K562 (cell line): ENCODE data around the gene CIB2. TPM values are rescaled to one million over a fixed set of nuclear protein-coding genes. Genes with fewer than 3 reads are reported as not detected.

ENCODE experiments used
- ATAC-seq: fragments of 200-7000 bp; cut with Tn5 transposase; 3 replicates; pipeline ENCODE4 v1.9.1; 2020; ENCODE audit warnings: moderate library complexity
- BruUV-seq: library from RNA; stranded (reverse); fragments of 400-500 nt; replicated peaks from 2 replicates; lab custom pipeline; 2021; lab: Mats Ljungman, UMichigan
- CTCF ChIA-PET: fragments of 300-600 bp; formaldehyde crosslinking; extraction: SDS; loops from one replicate; lab custom pipeline; 2021; ENCODE audit warnings: low intra/inter-chr PET ratio; lab: Yijun Ruan, JAX
- POLR2A ChIA-PET: fragments of 300-600, 350-650 bp; sonication (Branson Sonifier 250); formaldehyde crosslinking; extraction: SDS; loops from one replicate; lab custom pipeline; 2021; ENCODE audit warnings: antibody characterized with exemption, inconsistent platforms; lab: Yijun Ruan, JAX
- DNase-seq, 4 experiments: peaks; one replicate each; pipeline versions ENCODE4 v3.0.0 to v3.0.0-alpha.2; 2011 to 2018; ENCODE audit warnings: low spot score in 3 of 4, mixed read lengths in 3 of 4; ENCODE audit errors: extremely low read depth in 1 of 4
- FAIRE-seq: peaks from 2 replicates; lab custom pipeline; 2011; peaks lifted over from hg19 to GRCh38; lab: Jason Lieb, UNC
- H2AFZ ChIP-seq: 2 replicates; pipeline ENCODE4 v1.6.0; 2011; ENCODE audit warnings: low read depth, low read length, control low read depth, inconsistent platforms
- H3K27ac ChIP-seq: fragments of 200-600 bp; 3 replicates; pipeline ENCODE4 v1.8.0; 2011; ENCODE audit warnings: low read depth, mild to moderate bottlenecking, control low read depth, inconsistent platforms, low read length, moderate library complexity, mixed read lengths; ENCODE audit errors: extremely low read depth
- H3K27me3 ChIP-seq, 2 experiments: fragments of 300-600 bp in 1 of 2; 2 replicates in 1 of 2; 3 replicates in 1 of 2; pipeline versions ENCODE4 v1.6.0 to v1.8.0; 2011; ENCODE audit warnings: inconsistent platforms in 2 of 2, low read length in 2 of 2, mild to moderate bottlenecking in 1 of 2, mixed read lengths in 1 of 2, moderate library complexity in 1 of 2; ENCODE audit not compliant: control insufficient read depth in 2 of 2, insufficient read depth in 2 of 2
- H3K36me3 ChIP-seq: fragments of 300-600 bp; 3 replicates; pipeline ENCODE4 v1.8.0; 2011; ENCODE audit warnings: mild to moderate bottlenecking, low read length, inconsistent platforms; ENCODE audit not compliant: control insufficient read depth, insufficient read depth
- H3K4me1 ChIP-seq, 2 experiments: fragments of 200-600 bp in 1 of 2; replicated peaks in 1 of 2; 2 replicates in 1 of 2; 3 replicates in 1 of 2; pipeline versions ENCODE4 v1.5.1 to v1.8.0; 2011; ENCODE audit warnings: inconsistent platforms in 2 of 2, low read length in 2 of 2, mild to moderate bottlenecking in 1 of 2, mixed read lengths in 1 of 2, moderate library complexity in 1 of 2; ENCODE audit not compliant: control insufficient read depth in 2 of 2, insufficient read depth in 2 of 2
- H3K4me2 ChIP-seq: 2 replicates; pipeline ENCODE4 v1.6.1; 2011; ENCODE audit warnings: low read length, control low read depth, inconsistent platforms, mixed read lengths; ENCODE audit not compliant: insufficient read depth
- H3K4me3 ChIP-seq: fragments of 200-600 bp; sonication (generic), shearing (Covaris generic); 2 replicates; pipeline ENCODE4 v1.5.1; 2016; ENCODE audit warnings: control low read depth, inconsistent platforms
- H3K79me2 ChIP-seq: fragments of 200-600 bp; 3 replicates; pipeline ENCODE4 v1.8.0; 2011; ENCODE audit warnings: low read length, inconsistent platforms; ENCODE audit not compliant: control insufficient read depth, insufficient read depth
- H3K9ac ChIP-seq, 2 experiments: 2 replicates each; pipeline versions ENCODE4 v1.6.0 to v1.6.1; 2011; ENCODE audit warnings: low read depth in 2 of 2, low read length in 2 of 2, control low read depth in 1 of 2, inconsistent platforms in 1 of 2, mild to moderate bottlenecking in 1 of 2, mixed read lengths in 1 of 2; ENCODE audit not compliant: insufficient read depth in 1 of 2
- H3K9me1 ChIP-seq: one replicate; pipeline ENCODE4 v1.6.0; 2011; ENCODE audit warnings: inconsistent platforms, mild to moderate bottlenecking, low read length, moderate library complexity; ENCODE audit not compliant: control insufficient read depth, insufficient read depth
- H3K9me3 ChIP-seq: replicated peaks from 2 replicates; pipeline ENCODE4 v1.5.1; 2011; ENCODE audit warnings: low read depth, low read length, inconsistent platforms; ENCODE audit not compliant: control insufficient read depth, insufficient read depth
- H4K20me1 ChIP-seq: replicated peaks from 2 replicates; pipeline ENCODE4 v1.6.1; 2011; ENCODE audit warnings: low read length, inconsistent platforms, mixed read lengths; ENCODE audit not compliant: control insufficient read depth, insufficient read depth
- BMI1 ChIP-seq: fragments of 150-350 bp; IDR thresholded peaks from 2 replicates; pipeline ENCODE4 v1.6.1; 2014; ENCODE audit warnings: low read length
- CBFB ChIP-seq: sonication (generic); formaldehyde crosslinking; IDR thresholded peaks from 2 replicates; pipeline ENCODE4 v1.4.0; 2020; ENCODE audit warnings: mild to moderate bottlenecking, missing genetic modification reagents
- CHD4 ChIP-seq: fragments of 200-600 bp; sonication (generic); IDR thresholded peaks from 3 replicates; pipeline ENCODE4 v1.6.1; 2012; ENCODE audit warnings: low read depth, mild to moderate bottlenecking, mixed read lengths, low read length, inconsistent platforms; ENCODE audit not compliant: insufficient read depth, insufficient replicate concordance, poor library complexity, severe bottlenecking
- COPS2 ChIP-seq: fragments of 450-650 bp; conservative IDR thresholded peaks from 2 replicates; pipeline ENCODE4 v1.6.1; 2016; ENCODE audit warnings: mild to moderate bottlenecking, moderate library complexity
- HBP1 ChIP-seq: fragments of 450-650 bp; formaldehyde crosslinking; IDR thresholded peaks from 2 replicates; pipeline ENCODE4 v1.4.0; 2022; ENCODE audit warnings: missing genetic modification characterization
- HEY1 ChIP-seq: fragments of 250-450 bp; sonication (Bioruptor Pico); IDR thresholded peaks from 2 replicates; pipeline ENCODE4 v1.5.0; 2020; ENCODE audit warnings: mild to moderate bottlenecking, moderate library complexity, borderline replicate concordance
- MLLT1 ChIP-seq, 2 experiments: fragments of 450-650 bp; IDR thresholded peaks; 2 replicates each; pipeline ENCODE4 v1.6.1; 2016
- TEAD2 ChIP-seq: fragments of 450-650 bp; IDR thresholded peaks from 2 replicates; pipeline ENCODE4 v1.6.1; 2016; ENCODE audit warnings: missing genetic modification characterization, control low read depth, missing compliant biosample characterization
- TFAM ChIP-seq: fragments of 250-450 bp; sonication (Bioruptor Pico); conservative IDR thresholded peaks from 2 replicates; pipeline ENCODE4 v1.5.0; 2021; ENCODE audit warnings: mild to moderate bottlenecking, moderate library complexity
- UBTF ChIP-seq, 2 experiments: IDR thresholded peaks; 2 replicates each; pipeline ENCODE4 v1.6.1; 2012; ENCODE audit warnings: improper control_type of control experiment in 2 of 2, low read depth in 2 of 2, low read length in 2 of 2, borderline replicate concordance in 1 of 2
- ZNF511 ChIP-seq: sonication (generic); formaldehyde crosslinking; IDR thresholded peaks from 2 replicates; pipeline ENCODE4 v1.8.0; 2022; ENCODE audit warnings: mild to moderate bottlenecking, missing genetic modification reagents
- ZNF589 ChIP-seq: fragments of 200-800 bp; sonication (Bioruptor generic); IDR thresholded peaks from 2 replicates; pipeline ENCODE4 v1.6.1; 2016; ENCODE audit warnings: low read depth, missing genetic modification characterization, missing compliant biosample characterization
- ZNF778 ChIP-seq: fragments of 450-650 bp; formaldehyde crosslinking; IDR thresholded peaks from 2 replicates; pipeline ENCODE4 v1.4.0; 2020; ENCODE audit warnings: mild to moderate bottlenecking, moderate library complexity
- WGBS: fragments of 100-300 bp; shearing (Covaris generic); methylation state at CpG from one replicate; pipeline ENCODE4 v1.1.6; 2016; ENCODE audit warnings: low coverage, mixed read lengths; ENCODE audit not compliant: insufficient coverage; ENCODE audit errors: missing lambda C conversion rate; 5-methylcytosine and 5-hydroxymethylcytosine counted together
- in situ Hi-C: fragments of 300-500 bp; cut with MboI; formaldehyde crosslinking; loops from 4 replicates; pipeline ENCODE4 v1.15.0; 2018; ENCODE audit warnings: inconsistent platforms, mixed read lengths
- intact Hi-C: fragments of 100-400 bp; cut with micrococcal nuclease; formaldehyde crosslinking; loops from 2 replicates; pipeline ENCODE4 v1.14.2; 2022
- polyA plus RNA-seq, 8 experiments: library from polyadenylated mRNA; depleted of rRNA in 4 of 8; stranded (reverse) in 5 of 8; unstranded in 3 of 8; fragments of >200 nt; fragmentation: Nextera tagmentation in 2 of 8; fragmentation: Illumina TruSeq in 1 of 8; extraction: Ambion mirVana in 2 of 8; extraction: Trizol in 1 of 8; gene quantifications; 2 replicates each; pipeline versions ENCODE4 v1.2.1 to v1.2.3, GENCODE V29; 2011 to 2014; ENCODE audit warnings: inconsistent platforms in 1 of 8, missing spikeins in 1 of 8
- total RNA-seq, 7 experiments: library from RNA; depleted of rRNA in 6 of 7; stranded (reverse); fragments of >200 nt in 6 of 7; fragmentation: Illumina TruSeq in 2 of 7; extraction: Trizol in 2 of 7; gene quantifications; 2 replicates each; pipeline versions ENCODE4 v1.2.1 to v1.2.3, GENCODE V29; 2011 to 2021; ENCODE audit warnings: low replicate concordance in 1 of 7

The CIB2 gene
- total and polyA plus RNA-seq, 9 of the 15 experiments (the other 6 are each of a cell fraction or from before 2014, with no cell fraction given): 1.5 to 37.4 (median 19.4) TPM

GRCh38 chr15:78098131-78098755 is 33.0 kb downstream of the CIB2 start:
- in situ Hi-C loops: no loop called here

More at GRCh38 chr15:78098131-78098755, 33.0 kb downstream of the CIB2 start:
- Histone ChIP-seq H3K9me1 (no peaks in the 10 kb centered on the region), H2AFZ (no peak overlapping the region), H3K4me1 (0 out of 5 replicates have a peak, but pooled peaks cover 0 to 3% of the 10 kb centered on the region in 2 experiments), H3K27me3 (peaks cover 6 to 27% of the 10 kb centered on the region in 2 experiments), H4K20me1 (peaks cover 9% of the 10 kb centered on the region; the same call in 1 of the 2 replicates), H3K4me3 (no peak overlapping the region), H3K9ac (no peak overlapping the region), H3K9me3 (no peaks in the 10 kb centered on the region), H3K79me2 (no peaks in the 10 kb centered on the region), H3K27ac (no peak overlapping the region), H3K36me3 (no peaks in the 10 kb centered on the region), H3K4me2 (no peak overlapping the region)
- FAIRE-seq: no peak
- WGBS: 16% methylated on average over 10 of the region's 11 CpGs
- ATAC-seq: no peak
- intact Hi-C loops: no loop called here
- no peak for TF ChIP-seq ZNF511 (CRISPR knock-in tag)
- no peak for TF ChIP-seq ZNF589 (CRISPR knock-in tag)
- no peak for TF ChIP-seq CHD4
- TF ChIP-seq HEY1: no peak
- no peak for TF ChIP-seq CBFB (CRISPR knock-in tag)
- TF ChIP-seq TFAM (CRISPR knock-in tag): no peak
- TF ChIP-seq ZNF778: no peak
- TF ChIP-seq MLLT1 (IDR thresholded peaks at IDR 0.05): no peak
- TF ChIP-seq UBTF (IDR thresholded peaks at IDR 0.05; ENCODE audit: borderline replicate concordance in 1 of 2, low read depth in 2 of 2, low read length in 2 of 2): no peak
- TF ChIP-seq HBP1 (CRISPR knock-in tag): no peak
- no peak for TF ChIP-seq COPS2
- TF ChIP-seq TEAD2 (tag): no peak
- TF ChIP-seq BMI1: no peak
- ChIA-PET CTCF (no interaction called here), POLR2A (interaction anchor here (1.1 kb wide), 1 partner anchor 23 kb away, joined by 4 read pairs; no protein-coding TSS in a partner anchor)
- no peak for DNase-seq
- BruUV-seq: no TSS peak
